Uterus (tissue), 2 donors: ENCODE measurements around the gene ADAMTS14.

Source experiments
- POLR2A ChIP-seq, 2 donors: fragments of 450-650 bp; IDR thresholded peaks; one replicate each; pipeline ENCODE4 v1.6.1; 2016; ENCODE audit warnings: antibody characterized with exemption in 2 of 2, mild to moderate bottlenecking in 1 of 2, moderate library complexity in 1 of 2
- TF ChIP-seq, protein P1 (sequence below), 4 experiments: fragments of 200-600 bp in 2 of 4; fragments of 450-650 bp in 2 of 4; sonication (generic) in 2 of 4; IDR thresholded peaks; one replicate each; pipeline ENCODE4 v1.5.1; 2016 to 2019; ENCODE audit warnings: antibody characterized with exemption in 4 of 4, mild to moderate bottlenecking in 2 of 4, moderate library complexity in 1 of 4

DNA sequence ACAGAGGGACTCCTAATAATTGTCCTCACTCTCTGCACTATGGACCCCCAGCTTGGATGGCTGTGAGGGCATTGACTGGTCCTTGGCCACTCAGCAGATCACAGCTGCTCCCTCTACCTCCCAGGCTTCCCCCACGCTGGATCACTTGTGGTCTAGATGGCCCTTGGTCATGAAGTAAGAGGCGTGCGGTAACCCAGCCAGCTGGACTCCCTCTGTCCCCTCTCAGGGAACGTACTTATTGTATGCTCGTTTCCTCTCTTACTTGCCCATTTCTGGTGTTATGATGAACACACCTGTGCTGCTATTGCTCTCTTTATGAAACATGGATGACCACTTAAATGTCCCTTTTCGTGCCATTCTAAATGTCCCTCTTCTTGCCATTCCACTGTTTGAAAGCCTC lies 19.3 kb downstream of the ADAMTS14 start:
- TF ChIP-seq, protein P1, sequence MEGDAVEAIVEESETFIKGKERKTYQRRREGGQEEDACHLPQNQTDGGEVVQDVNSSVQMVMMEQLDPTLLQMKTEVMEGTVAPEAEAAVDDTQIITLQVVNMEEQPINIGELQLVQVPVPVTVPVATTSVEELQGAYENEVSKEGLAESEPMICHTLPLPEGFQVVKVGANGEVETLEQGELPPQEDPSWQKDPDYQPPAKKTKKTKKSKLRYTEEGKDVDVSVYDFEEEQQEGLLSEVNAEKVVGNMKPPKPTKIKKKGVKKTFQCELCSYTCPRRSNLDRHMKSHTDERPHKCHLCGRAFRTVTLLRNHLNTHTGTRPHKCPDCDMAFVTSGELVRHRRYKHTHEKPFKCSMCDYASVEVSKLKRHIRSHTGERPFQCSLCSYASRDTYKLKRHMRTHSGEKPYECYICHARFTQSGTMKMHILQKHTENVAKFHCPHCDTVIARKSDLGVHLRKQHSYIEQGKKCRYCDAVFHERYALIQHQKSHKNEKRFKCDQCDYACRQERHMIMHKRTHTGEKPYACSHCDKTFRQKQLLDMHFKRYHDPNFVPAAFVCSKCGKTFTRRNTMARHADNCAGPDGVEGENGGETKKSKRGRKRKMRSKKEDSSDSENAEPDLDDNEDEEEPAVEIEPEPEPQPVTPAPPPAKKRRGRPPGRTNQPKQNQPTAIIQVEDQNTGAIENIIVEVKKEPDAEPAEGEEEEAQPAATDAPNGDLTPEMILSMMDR (IDR thresholded peaks at IDR 0.05) = no peak
- no peak for TF ChIP-seq POLR2A (IDR thresholded peaks at IDR 0.05)
